ENCODE results near the gene SVIL. TPM values are rescaled to one million over a fixed set of nuclear protein-coding genes. Genes with fewer than 3 reads are reported as not detected.
"Not testable (repeated sequence)": the region's sequence is repeated elsewhere in the genome, so short reads cannot be mapped to it uniquely, and the experiment has no call there.

The SVIL gene
- total and polyA plus RNA-seq, 2 donors: 11.5 to 25.8 TPM

DNA sequence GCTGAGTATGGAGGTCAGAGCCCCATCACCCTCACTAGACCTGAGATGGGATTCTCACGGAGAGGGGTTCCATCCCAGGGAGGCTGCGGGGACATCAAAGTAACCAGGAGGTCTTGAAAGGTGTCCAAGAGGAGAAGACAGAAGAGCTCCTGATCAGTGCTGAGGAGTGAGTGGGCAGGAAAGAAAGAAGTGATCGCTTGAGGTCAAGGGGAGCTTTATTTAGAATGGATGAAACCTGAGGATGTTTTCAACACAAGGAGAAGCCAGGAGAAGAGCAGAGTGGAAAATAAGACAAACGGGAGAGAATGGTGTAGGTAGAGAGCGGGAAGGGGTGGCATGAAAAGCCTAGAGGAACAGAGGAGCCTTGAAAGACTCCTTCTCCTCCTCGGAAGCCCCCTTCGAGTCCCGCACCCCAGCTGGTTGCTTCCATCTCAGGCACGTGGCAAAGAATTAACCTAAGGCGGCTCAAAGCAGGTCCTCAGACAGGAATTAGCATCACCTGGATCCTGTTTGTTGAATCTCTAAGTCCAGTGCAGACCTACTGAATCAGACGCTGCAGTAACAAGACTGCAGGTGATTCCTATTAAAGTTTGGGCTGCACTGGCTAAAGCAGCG is 5.8 kb downstream of the SVIL start:
- no peak for DNase-seq (ENCODE audit: low read depth in 6 of 9, low spot score in 9 of 9)
- Histone ChIP-seq H3K4me3 (ENCODE audit: low read length in 2 of 2) (no peak overlapping the region), H3K27me3 (ENCODE audit: control insufficient read depth in 2 of 2, insufficient read depth in 1 of 2, low read length in 1 of 2) (no peaks in the 10 kb centered on the region), H3K36me3 (ENCODE audit: control insufficient read depth in 2 of 2, insufficient read depth in 2 of 2, low read length in 1 of 2) (no peaks in the 10 kb centered on the region), H3K27ac (ENCODE audit: low read depth in 1 of 2, low read length in 1 of 2) (no peak overlapping the region), H3K4me1 (ENCODE audit: control insufficient read depth in 2 of 2, insufficient read depth in 2 of 2, low read length in 2 of 2) (peaks cover 0 to 5% of the 10 kb centered on the region in 2 donors), H3K9me3 (ENCODE audit: control insufficient read depth in 2 of 2, insufficient read depth in 1 of 2, low read length in 1 of 2) (no peaks in the 10 kb centered on the region)
- 97% methylated on average over 12 of the region's 12 CpGs for WGBS

DNA sequence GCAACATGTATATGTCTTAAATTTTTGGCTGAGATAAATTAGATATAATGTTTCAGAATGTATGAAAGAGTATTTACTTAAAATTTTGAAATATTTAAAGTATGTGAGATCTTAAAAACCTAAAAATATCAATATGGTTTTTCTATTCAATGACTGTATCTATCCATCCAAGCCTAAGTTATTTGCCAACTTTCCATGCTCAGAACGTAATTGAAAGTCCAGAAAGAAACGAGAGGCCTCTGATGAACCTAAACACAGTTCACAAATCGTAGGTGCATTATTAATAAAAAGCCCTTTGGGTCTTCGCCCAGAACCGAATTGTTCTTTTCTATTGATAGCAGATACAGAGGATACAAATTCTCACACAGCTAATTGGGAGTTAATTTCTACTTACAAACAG is 6.5 kb downstream of the SVIL start:
- WGBS: 96% methylated on average over 5 of the region's 5 CpGs

DNA sequence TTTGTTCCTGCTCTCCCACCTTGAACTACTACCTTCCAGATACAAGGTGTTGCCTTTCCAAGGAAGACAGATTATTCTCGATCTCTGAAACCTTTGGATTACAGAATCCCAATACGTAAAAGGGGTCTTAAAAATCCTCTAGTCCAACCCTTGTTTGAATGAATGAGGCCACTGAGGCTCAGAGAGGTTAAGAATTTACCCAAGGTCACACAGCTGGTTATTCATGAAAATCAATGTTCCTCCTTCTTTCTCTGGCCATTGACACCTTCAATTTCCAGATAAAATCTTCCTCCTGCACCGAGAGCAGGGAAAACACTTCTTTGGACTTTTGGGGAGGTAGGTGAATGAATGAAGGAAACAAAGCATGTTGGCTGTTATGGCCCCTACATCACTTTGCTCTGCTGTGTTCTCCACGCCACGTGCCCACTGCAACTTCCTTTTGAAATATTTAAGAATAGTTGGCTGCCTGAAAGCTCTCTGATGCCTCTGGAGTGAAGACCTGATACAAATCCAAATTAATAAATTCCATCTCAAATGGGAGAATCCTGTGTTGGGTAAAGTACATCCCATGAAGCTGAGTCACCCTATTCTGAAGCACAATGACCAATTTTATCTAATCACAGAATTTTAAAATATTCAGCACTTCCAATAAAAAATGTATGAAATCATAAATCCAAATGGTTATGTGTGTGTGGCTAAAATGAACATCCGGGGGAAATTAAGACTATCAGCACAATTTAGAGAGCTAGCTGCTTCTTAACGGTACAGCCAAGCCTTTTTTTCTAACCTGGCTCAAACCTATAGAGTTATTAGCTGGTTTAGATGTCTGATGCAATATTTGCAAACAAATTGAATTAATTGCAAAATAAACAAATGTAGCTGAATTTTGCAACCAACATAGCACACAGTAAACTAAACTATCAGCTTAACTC is 7.3 kb downstream of the SVIL start:
- peaks cover 0 to 5% of the 10 kb centered on the region in 2 donors for H3K4me1 ChIP-seq (ENCODE audit: control insufficient read depth in 2 of 2, insufficient read depth in 2 of 2, low read length in 2 of 2)
- H3K27ac ChIP-seq (ENCODE audit: low read depth in 1 of 2, low read length in 1 of 2): no peak overlapping the region
- DNase-seq (ENCODE audit: low read depth in 6 of 9, low spot score in 9 of 9): no peak
- H3K4me3 ChIP-seq (ENCODE audit: low read length in 2 of 2): no peak overlapping the region
- H3K27me3 ChIP-seq (ENCODE audit: control insufficient read depth in 2 of 2, insufficient read depth in 1 of 2, low read length in 1 of 2): no peaks in the 10 kb centered on the region
- 93% methylated on average over 7 of the region's 7 CpGs for WGBS
- no peaks in the 10 kb centered on the region for H3K9me3 ChIP-seq (ENCODE audit: control insufficient read depth in 2 of 2, insufficient read depth in 1 of 2, low read length in 1 of 2)
- no peaks in the 10 kb centered on the region for H3K36me3 ChIP-seq (ENCODE audit: control insufficient read depth in 2 of 2, insufficient read depth in 2 of 2, low read length in 1 of 2)

More for the DNA sequence above, 6.5 kb downstream of the SVIL start:
- Histone ChIP-seq H3K36me3 (ENCODE audit: control insufficient read depth in 2 of 2, insufficient read depth in 2 of 2, low read length in 1 of 2) (no peaks in the 10 kb centered on the region), H3K9me3 (ENCODE audit: control insufficient read depth in 2 of 2, insufficient read depth in 1 of 2, low read length in 1 of 2) (no peaks in the 10 kb centered on the region), H3K4me3 (ENCODE audit: low read length in 2 of 2) (no peak overlapping the region), H3K27me3 (ENCODE audit: control insufficient read depth in 2 of 2, insufficient read depth in 1 of 2, low read length in 1 of 2) (no peaks in the 10 kb centered on the region), H3K4me1 (ENCODE audit: control insufficient read depth in 2 of 2, insufficient read depth in 2 of 2, low read length in 2 of 2) (peaks cover 0 to 5% of the 10 kb centered on the region in 2 donors), H3K27ac (ENCODE audit: low read depth in 1 of 2, low read length in 1 of 2) (no peak overlapping the region)
- no peak for DNase-seq (ENCODE audit: low read depth in 6 of 9, low spot score in 9 of 9)

DNA sequence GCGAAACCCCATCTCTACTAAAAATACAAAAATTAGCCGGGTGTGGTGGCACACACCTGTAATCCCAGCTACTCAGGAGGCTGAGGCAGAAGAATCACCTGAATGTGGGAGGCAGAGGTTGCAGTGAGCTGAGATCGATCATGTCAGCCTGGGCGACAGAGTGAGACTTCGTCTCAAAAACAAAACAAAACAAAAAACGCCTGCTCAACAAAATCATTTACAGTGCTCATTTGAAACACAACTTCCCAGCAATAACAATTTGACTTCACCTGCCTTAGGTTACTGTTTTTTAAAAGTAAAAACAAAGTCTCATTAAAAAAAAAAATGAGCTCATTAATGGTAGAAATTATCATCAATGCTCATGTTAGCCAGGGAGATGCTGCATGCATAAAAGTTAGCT is 10.4 kb downstream of the SVIL start:
- 98% methylated on average over 6 of the region's 6 CpGs for WGBS
- not testable (repeated sequence) for H3K27me3 ChIP-seq (ENCODE audit: control insufficient read depth in 2 of 2, insufficient read depth in 1 of 2, low read length in 1 of 2); H3K4me3 ChIP-seq (ENCODE audit: low read length in 2 of 2); H3K4me1 ChIP-seq (ENCODE audit: control insufficient read depth in 2 of 2, insufficient read depth in 2 of 2, low read length in 2 of 2); H3K36me3 ChIP-seq (ENCODE audit: control insufficient read depth in 2 of 2, insufficient read depth in 2 of 2, low read length in 1 of 2); H3K27ac ChIP-seq (ENCODE audit: low read depth in 1 of 2, low read length in 1 of 2); H3K9me3 ChIP-seq (ENCODE audit: control insufficient read depth in 2 of 2, insufficient read depth in 1 of 2, low read length in 1 of 2); DNase-seq (ENCODE audit: low read depth in 6 of 9, low spot score in 9 of 9)

DNA sequence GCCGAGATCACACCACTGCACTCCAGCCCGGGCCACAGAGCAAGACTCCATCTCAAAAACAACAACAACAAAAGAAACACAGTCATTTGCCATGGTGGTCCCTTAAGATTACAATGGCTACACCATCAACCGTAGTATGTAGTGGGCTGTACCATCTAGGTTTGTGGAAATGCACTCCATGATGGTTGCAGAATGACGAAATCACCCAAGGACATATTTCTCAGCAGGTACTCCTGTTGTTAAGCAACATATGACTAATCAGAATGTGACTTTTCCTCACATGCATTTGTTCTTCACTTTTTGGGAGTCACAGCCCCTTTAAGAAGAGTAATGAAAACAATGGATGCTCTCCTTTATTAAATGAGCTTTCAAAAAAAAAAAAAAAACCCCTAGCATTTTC is 11.0 kb downstream of the SVIL start:
- H3K4me1 ChIP-seq (ENCODE audit: control insufficient read depth in 2 of 2, insufficient read depth in 2 of 2, low read length in 2 of 2): no peaks in the 10 kb centered on the region
- 97% methylated on average over 4 of the region's 4 CpGs for WGBS
- no peaks in the 10 kb centered on the region for H3K27me3 ChIP-seq (ENCODE audit: control insufficient read depth in 2 of 2, insufficient read depth in 1 of 2, low read length in 1 of 2)
- H3K9me3 ChIP-seq (ENCODE audit: control insufficient read depth in 2 of 2, insufficient read depth in 1 of 2, low read length in 1 of 2): no peaks in the 10 kb centered on the region
- no peak overlapping the region for H3K27ac ChIP-seq (ENCODE audit: low read depth in 1 of 2, low read length in 1 of 2)
- no peaks in the 10 kb centered on the region for H3K36me3 ChIP-seq (ENCODE audit: control insufficient read depth in 2 of 2, insufficient read depth in 2 of 2, low read length in 1 of 2)
- no peak for DNase-seq (ENCODE audit: low read depth in 6 of 9, low spot score in 9 of 9)
- no peak overlapping the region for H3K4me3 ChIP-seq (ENCODE audit: low read length in 2 of 2)

DNA sequence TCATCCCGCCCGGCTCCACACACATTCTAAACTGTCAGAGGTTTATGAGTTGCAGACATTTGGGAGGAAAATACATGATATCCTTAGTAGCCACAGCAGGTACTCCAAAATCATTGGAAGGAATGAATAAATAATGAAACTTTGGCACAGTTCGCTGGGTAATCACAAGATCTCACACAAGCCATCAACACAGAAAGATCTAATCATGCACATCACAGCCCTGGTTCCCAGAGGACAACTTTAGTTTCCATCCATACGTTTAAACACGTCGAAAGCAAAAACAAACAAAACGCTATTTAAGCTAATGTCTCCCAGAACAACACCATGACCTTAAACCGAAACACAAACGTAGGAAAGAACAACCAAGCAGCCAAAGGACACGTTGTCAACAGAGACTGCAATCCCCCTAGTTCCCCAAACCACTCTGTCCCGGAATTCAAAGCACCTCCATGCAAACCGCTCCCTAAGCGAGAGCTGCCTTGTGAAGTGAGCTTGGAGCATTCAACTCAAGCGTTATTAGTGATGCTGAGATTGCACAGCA is 12.3 kb downstream of the SVIL start:
- Histone ChIP-seq H3K9me3 (ENCODE audit: control insufficient read depth in 2 of 2, insufficient read depth in 1 of 2, low read length in 1 of 2) (no peaks in the 10 kb centered on the region), H3K4me3 (ENCODE audit: low read length in 2 of 2) (no peak overlapping the region), H3K36me3 (ENCODE audit: control insufficient read depth in 2 of 2, insufficient read depth in 2 of 2, low read length in 1 of 2) (no peaks in the 10 kb centered on the region), H3K27me3 (ENCODE audit: control insufficient read depth in 2 of 2, insufficient read depth in 1 of 2, low read length in 1 of 2) (no peaks in the 10 kb centered on the region), H3K4me1 (ENCODE audit: control insufficient read depth in 2 of 2, insufficient read depth in 2 of 2, low read length in 2 of 2) (no peaks in the 10 kb centered on the region), H3K27ac (ENCODE audit: low read depth in 1 of 2, low read length in 1 of 2) (no peak overlapping the region)
- 92% methylated on average over 14 of the region's 14 CpGs for WGBS
- no peak for DNase-seq (ENCODE audit: low read depth in 6 of 9, low spot score in 9 of 9)

DNA sequence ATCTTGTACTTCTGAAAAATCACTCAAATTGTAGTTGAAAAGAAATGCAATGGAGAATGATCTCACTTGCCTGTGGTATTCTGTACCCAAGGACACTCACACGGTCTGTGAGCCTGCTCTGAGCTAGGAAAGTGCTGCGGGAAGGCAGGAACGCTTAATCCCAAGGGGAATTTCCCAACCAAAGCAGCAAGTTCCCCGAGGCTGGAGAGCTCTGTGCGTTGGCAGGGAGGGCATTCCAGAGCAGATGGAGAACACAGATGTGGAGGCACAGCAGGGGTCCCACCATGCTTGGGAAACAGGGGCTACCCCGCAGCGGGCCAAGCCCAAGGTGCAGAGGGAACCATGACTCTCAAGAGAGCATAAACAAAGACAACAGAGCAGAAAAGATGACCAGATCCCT is 13.6 kb downstream of the SVIL start:
- Histone ChIP-seq H3K4me1 (ENCODE audit: control insufficient read depth in 2 of 2, insufficient read depth in 2 of 2, low read length in 2 of 2) (no peaks in the 10 kb centered on the region), H3K27ac (ENCODE audit: low read depth in 1 of 2, low read length in 1 of 2) (peak overlapping the region in 1 of 2 donors; percentile 5), H3K4me3 (ENCODE audit: low read length in 2 of 2) (no peak overlapping the region), H3K27me3 (ENCODE audit: control insufficient read depth in 2 of 2, insufficient read depth in 1 of 2, low read length in 1 of 2) (no peaks in the 10 kb centered on the region), H3K36me3 (ENCODE audit: control insufficient read depth in 2 of 2, insufficient read depth in 2 of 2, low read length in 1 of 2) (no peaks in the 10 kb centered on the region), H3K9me3 (ENCODE audit: control insufficient read depth in 2 of 2, insufficient read depth in 1 of 2, low read length in 1 of 2) (no peaks in the 10 kb centered on the region)
- 98% methylated on average over 7 of the region's 7 CpGs for WGBS
- DNase-seq (ENCODE audit: low read depth in 6 of 9, low spot score in 9 of 9): no peak

DNA sequence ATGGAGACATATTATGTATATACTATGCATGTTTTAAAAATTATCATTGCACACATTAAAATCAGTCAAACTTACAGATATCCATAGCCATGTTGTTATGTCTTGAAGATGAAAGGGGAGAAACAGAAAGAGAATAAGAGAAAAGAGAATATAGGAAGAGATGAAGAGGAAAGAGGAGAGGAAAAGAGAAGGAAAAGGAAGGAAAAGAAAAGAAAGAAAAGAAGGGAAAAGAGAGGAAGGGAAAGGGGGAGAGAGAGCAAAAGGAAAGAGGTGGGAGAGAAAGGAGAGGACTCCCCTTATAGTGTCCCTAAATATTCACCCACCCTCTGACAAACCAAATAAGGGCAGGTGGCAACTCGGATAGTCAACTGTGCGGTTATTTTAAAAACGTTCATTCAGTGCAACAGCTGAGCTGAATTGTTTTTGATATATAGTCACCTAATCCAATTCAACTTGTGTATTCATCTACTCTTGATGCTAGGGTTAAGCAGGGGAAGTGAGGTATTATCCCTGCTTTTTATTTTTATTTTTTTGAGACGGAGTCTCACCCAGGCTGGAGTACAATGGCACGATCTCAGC is 14.6 kb downstream of the SVIL start:
- WGBS: 94% methylated on average over 5 of the region's 5 CpGs
- DNase-seq (ENCODE audit: low read depth in 6 of 9, low spot score in 9 of 9): no peak
- Histone ChIP-seq H3K9me3 (ENCODE audit: control insufficient read depth in 2 of 2, insufficient read depth in 1 of 2, low read length in 1 of 2) (no peaks in the 10 kb centered on the region), H3K4me3 (ENCODE audit: low read length in 2 of 2) (no peak overlapping the region), H3K4me1 (ENCODE audit: control insufficient read depth in 2 of 2, insufficient read depth in 2 of 2, low read length in 2 of 2) (no peaks in the 10 kb centered on the region), H3K36me3 (ENCODE audit: control insufficient read depth in 2 of 2, insufficient read depth in 2 of 2, low read length in 1 of 2) (no peaks in the 10 kb centered on the region), H3K27me3 (ENCODE audit: control insufficient read depth in 2 of 2, insufficient read depth in 1 of 2, low read length in 1 of 2) (no peaks in the 10 kb centered on the region), H3K27ac (ENCODE audit: low read depth in 1 of 2, low read length in 1 of 2) (no peak overlapping the region)

DNA sequence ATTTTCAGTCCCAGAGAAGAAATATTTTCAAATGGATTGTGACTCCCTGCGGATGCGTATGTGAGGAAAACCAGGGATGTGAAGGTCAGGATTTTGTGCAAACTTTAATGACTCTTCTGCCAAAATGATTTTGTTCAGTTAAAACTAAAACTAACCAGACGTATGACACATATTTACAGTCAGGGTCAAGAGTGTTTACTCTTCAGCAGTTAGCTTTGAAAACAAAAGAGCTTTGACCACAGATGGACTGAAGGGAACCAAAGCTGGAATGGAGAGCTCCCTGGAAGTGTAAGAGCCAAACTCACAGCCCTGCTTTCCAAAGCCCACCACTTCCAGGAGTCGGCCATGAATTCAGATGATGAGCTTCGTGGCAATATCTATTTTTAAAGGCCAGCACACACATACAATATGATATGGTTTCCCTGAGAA is 15.5 kb downstream of the SVIL start:
- H3K9me3 ChIP-seq (ENCODE audit: control insufficient read depth in 2 of 2, insufficient read depth in 1 of 2, low read length in 1 of 2): no peaks in the 10 kb centered on the region
- no peak for DNase-seq (ENCODE audit: low read depth in 6 of 9, low spot score in 9 of 9)
- no peaks in the 10 kb centered on the region for H3K27me3 ChIP-seq (ENCODE audit: control insufficient read depth in 2 of 2, insufficient read depth in 1 of 2, low read length in 1 of 2)
- 75% methylated on average over 5 of the region's 5 CpGs for WGBS
- no peak overlapping the region for H3K27ac ChIP-seq (ENCODE audit: low read depth in 1 of 2, low read length in 1 of 2)
- H3K36me3 ChIP-seq (ENCODE audit: control insufficient read depth in 2 of 2, insufficient read depth in 2 of 2, low read length in 1 of 2): no peaks in the 10 kb centered on the region
- H3K4me1 ChIP-seq (ENCODE audit: control insufficient read depth in 2 of 2, insufficient read depth in 2 of 2, low read length in 2 of 2): no peaks in the 10 kb centered on the region
- H3K4me3 ChIP-seq (ENCODE audit: low read length in 2 of 2): no peak overlapping the region

Measured in thymus (tissue), 11 donors.